NCI-H1694 treated with DMSO at 0.1 percent for 48 hours (cell line): ENCODE results near the gene KIAA1671.

Experiments used
- DNase-seq: peaks from one replicate; lab custom pipeline; 2025; lab: John Stamatoyannopoulos, UW

Gene KIAA1671

DNA sequence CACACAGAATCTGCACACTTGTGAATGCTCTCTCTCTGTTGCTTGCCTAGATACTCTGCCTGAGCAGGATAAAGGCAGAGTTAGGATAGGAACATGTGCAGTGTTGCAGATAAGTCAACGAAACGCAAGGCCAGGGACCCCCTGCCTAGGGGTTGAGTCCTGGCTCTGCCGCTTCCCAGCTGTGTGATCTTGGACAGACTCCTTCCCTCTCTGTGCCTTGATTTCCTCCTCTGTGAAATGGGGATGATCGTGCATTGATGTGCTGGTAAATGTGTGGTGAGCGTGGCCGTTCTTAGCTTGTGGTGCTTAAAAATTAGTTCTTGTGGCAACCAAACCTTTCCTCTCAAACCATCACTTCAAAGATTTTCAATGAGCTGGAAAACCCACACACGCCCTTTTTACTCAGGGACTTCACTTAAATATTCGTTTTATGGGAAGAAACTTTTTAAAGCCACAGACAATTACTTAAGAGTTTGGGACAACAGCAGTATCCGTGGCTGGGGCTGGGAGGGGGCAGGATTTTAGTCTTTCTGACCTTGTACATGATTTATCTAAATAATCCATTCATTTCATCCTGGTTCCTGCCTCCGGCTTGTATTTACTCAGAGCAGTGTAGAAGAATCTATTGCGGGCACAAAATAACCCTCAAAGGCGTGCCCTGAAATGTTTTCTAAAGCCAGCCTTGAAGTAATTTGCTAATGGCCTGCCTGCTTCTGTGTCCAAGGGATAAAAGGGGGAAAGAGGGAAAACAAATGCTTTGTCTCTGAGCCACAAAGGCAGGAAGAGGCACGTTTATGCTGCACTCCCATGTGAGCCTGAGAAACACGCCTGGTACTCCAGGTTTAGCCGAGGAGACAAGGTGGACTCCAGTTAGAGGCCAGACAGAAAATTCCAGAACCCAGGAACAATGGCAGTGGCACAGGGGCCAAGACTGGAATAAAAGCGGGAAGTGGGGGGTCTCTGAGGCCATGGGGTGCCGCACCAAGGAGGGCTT, 162.2 kb downstream of the KIAA1671 start:
- no peak for DNase-seq

DNA sequence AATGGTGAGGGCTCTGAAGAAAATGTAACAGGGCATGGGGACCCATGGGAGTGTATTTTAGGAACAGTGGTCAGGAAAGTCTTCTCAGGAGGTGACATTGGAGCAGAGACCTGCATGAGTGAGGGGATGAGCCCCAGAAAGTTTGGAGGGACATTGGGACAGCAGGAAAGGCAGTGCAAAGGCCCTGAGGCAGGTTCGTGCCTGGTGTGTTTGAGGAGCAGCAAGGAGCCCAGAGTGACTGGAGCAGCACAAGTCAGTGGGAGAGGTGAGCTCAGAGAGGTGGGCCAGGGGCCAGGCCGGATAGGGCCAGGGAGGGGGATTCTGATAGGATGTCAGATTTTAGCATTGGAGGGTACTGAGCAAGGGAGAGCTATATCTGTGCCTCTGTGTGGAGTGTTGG, 167.1 kb downstream of the KIAA1671 start:
- no peak for DNase-seq

GRCh38 chr22:25120093-25120561, 167.6 kb downstream of the KIAA1671 start:
- DNase-seq = no peak

GRCh38 chr22:25120761-25121212, 168.3 kb downstream of the KIAA1671 start:
- no peak for DNase-seq

DNA sequence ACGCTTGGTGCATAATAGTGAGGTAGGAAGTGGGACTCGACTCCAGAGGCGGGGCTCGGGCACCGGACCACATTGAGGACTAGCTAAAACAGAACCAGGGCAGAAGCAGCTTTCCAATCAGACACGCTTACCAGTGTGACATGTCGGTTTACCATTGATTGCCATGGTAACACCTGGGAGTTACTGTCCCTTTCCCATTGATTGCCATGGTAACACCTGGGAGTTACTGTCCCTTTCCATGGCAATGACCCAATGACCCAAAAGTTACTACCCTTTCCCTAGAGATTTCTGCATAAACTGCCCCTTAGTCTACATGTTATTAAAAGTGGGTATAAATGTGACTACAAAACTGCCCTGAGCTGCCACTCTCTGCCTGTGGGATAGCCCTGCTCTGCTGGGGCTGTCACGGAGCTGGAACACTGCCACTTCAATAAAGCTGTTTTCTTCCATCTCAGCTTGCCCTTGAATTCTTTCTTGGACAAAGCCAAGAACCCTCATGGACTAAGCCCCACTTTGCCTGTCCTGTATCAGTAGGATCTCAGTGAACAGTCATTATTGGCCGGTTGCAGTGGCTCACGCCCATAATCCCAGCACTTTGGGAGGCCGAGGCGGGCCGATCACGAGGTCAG, 169.7 kb downstream of the KIAA1671 start:
- no peak for DNase-seq

DNA sequence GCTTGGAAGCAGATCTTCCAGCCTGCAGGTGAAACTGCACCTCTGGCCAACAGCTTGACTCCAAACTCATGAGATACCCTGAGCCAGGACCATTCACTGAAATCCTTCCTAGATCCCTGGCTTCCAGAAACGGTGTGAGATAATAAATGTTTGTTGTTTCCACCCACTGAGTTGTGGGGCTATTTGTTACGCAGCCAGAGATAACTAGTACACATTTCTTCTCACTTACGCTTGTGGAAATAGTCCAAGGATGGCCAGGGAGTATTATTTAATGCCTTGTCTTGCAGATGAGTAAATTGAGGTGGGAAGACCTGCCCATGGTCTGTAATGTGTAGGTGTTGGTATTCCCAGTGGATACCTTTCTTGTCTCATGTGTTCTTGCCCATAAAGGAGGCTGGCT, 171.2 kb downstream of the KIAA1671 start:
- no peak for DNase-seq

GRCh38 chr22:25125693-25126357, 173.3 kb downstream of the KIAA1671 start:
- no peak for DNase-seq

GRCh38 chr22:25126510-25126909, 174.0 kb downstream of the KIAA1671 start:
- no peak for DNase-seq

- DNase-seq = no peak
Measured at GRCh38 chr22:25127318-25127717, 174.8 kb downstream of the KIAA1671 start.

DNA sequence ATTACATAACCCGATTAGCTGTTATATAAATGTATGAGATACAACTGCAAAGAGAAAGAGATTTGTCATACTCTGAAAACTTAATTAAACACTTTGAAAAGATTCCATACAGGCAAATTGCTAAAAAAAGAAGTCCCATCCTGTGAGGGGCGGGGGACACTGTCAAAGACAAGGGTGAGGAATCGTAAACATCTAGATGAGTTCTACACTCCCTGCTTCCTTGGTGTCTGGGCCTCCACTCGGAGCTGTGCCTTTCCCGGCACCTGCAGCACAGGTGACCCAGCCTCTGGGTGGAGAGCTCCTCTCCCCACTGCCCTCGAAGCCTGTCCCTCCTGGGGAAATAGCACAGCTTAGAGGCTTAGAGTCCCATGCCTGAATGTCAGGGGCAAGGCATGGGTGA, 177.9 kb downstream of the KIAA1671 start:
- DNase-seq = no peak

- no peak for DNase-seq
Measured at GRCh38 chr22:25131198-25131887, 178.8 kb downstream of the KIAA1671 start.

DNA sequence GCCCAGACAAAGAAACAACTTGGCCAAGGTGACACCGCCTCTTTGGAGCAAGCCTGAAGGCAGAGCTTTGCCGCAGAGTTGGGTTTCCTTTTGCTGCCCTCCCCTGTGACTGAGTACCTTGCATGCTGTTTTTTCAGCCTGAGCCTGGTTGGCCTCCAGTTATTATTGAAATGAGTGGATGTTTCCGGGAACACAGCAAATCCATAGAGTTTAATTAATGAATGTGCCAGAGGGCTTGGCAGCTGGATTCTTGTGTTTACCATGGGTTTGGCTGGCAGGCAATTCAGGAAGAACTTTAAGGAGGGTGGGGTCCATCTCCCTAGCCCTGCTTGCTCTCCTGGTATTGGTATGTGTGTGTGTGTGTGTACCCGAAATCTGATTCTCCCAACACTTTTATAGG, 181.5 kb downstream of the KIAA1671 start:
- no peak for DNase-seq

DNA sequence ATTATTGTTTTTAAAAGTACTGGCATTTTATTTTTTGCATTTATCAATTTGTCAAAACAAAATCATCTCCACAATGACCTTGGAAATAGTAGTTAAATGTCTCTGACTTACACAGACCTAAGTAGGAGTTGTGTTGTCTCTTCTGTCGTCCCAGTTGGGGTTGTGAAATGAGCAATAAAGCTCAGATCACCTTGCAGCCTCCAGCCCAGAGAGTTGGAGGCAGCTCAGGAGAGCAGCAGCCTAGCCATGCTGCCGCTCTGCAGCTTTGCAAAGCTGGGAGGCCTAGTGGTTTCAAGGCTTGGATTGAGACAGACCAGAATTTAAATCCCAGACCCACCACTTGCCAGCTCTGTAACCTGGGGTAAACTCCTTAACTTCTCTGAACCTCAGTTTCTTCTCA, 181.9 kb downstream of the KIAA1671 start:
- DNase-seq = no peak

- no peak for DNase-seq
Measured at GRCh38 chr22:25136953-25137576, 184.5 kb downstream of the KIAA1671 start.

- no peak for DNase-seq
Measured at GRCh38 chr22:25137577-25138525, 185.3 kb downstream of the KIAA1671 start.

DNA sequence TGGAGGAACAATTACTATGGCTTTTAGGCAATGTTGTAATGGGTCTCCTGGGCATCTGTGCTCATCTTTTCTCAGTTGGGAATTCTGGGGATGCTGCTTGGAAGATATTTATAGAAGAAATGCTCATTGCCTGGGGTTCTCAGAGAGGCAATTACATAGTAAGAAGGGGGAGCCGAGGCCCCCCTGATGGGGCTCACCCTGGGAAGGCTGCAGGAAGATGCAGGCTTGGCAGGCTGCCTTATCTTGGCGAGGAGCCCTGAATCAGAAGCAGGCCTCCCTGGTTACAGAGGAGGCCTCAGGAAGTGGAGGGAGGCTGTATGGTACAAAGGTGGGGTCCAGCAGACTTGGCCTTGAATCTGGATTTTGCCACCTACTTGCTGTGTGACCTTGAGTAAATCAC, 186.5 kb downstream of the KIAA1671 start:
- no peak for DNase-seq

DNA sequence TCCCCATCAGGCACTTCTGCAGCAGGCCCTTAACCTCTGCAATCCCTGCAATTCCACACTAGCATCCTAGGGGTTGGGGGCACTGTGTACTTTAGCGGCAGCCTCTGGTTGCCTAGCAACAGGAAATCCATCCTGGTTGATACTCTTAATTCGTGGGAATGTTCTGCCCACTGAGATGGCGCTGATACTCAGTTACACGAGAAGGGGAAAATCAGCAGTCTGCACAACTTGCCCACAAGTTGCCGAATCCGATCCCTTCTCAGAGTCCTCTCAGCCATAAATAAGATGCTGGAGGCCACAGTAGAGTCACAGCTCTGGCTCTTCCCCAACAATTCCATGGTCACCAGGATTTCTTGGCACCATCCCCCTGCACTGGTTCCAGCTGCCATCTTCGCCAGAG, 189.6 kb downstream of the KIAA1671 start:
- no peak for DNase-seq

DNA sequence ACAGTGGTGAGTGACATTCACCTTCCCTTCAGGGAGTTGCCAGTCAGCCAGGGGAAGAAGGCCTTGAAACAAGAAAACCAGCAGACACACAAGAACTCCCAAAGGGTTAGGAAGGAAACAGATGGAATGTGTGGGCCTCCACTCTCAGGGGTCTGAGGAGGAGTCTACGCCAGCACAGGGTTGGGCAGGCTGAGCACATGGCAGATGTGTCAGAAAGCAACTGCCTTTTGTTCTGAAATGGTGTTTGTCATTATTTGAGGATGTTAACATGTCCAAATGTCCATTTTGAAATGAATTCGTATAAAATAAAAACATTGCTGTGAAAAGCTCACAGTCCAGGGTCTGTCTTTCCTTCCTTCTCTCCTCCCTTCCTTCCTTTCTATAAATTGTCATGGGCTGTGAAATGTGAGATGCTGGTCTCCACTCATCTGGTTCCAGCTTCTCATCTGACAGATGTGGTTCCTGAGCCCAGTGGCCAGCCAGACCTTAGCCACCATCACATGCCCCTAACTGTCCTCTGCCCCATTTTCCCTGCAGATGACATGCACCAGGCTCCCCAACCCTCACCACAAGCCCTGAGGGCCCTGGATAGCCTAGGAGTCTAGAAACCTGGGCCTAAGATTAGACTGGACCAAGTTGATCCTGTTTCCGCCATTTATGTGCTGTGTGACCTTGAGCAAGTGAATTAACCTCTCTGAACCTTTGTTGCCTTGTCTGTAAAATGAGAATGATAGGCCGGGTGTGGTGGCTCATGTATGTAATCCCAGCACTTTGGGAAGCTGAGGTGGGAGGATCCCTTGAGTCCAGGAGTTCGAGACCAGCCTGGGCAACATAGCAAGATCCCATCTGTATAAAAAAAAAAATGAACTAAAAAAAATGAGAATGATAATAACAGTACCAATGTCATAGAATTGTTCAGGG, 190.9 kb downstream of the KIAA1671 start:
- DNase-seq = no peak

DNA sequence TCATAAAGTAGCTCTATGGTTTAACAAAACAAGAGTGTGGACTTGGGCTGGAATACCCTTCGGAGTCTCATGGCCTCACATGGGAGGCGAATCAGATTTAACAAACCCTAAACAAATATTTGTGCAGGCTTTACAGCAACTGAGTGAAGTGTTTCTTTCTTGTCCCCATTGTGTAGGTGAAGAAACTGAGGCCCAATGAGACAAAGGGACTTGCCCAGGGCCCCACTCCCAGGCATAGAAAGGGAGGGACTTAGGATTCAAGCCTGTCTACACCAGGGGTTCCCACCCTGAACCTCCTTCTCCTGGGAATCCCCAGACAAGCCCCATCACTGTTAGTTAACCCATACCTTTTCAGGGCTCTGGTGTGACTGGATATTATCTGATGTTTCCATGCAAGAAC, 192.0 kb downstream of the KIAA1671 start:
- DNase-seq = no peak
